ENCODE results near the gene OXNAD1.

OXNAD1 gene

GRCh38 chr3:16248556-16248955 lies 16.5 kb upstream of the OXNAD1 start:
- no peak for DNase-seq

GRCh38 chr3:16249336-16249735 lies 15.7 kb upstream of the OXNAD1 start:
- no peak for DNase-seq

- DNase-seq = no peak
These were observed 15.1 kb upstream of the OXNAD1 start for GRCh38 chr3:16249886-16250285.

GRCh38 chr3:16251316-16252085 lies 13.5 kb upstream of the OXNAD1 start:
- DNase-seq = no peak

GRCh38 chr3:16252243-16252978 lies 12.6 kb upstream of the OXNAD1 start:
- no peak for DNase-seq

GRCh38 chr3:16252988-16253387 lies 12.0 kb upstream of the OXNAD1 start:
- DNase-seq = no peak

- peak; percentile 81 for DNase-seq
These were observed 11.4 kb upstream of the OXNAD1 start for GRCh38 chr3:16253601-16254000.

GRCh38 chr3:16254916-16255315 lies 10.1 kb upstream of the OXNAD1 start:
- no peak for DNase-seq

- DNase-seq = no peak
These were observed 9.7 kb upstream of the OXNAD1 start for GRCh38 chr3:16255326-16255725.

- DNase-seq = no peak
These were observed 9.3 kb upstream of the OXNAD1 start for GRCh38 chr3:16255726-16256125.

- peak; percentile 36 for DNase-seq
These were observed 7.7 kb upstream of the OXNAD1 start for GRCh38 chr3:16257309-16257708.

GRCh38 chr3:16258177-16258576 lies 6.8 kb upstream of the OXNAD1 start:
- DNase-seq = no peak

GRCh38 chr3:16258866-16259265 lies 6.1 kb upstream of the OXNAD1 start:
- DNase-seq = no peak

- peak; percentile 54 for DNase-seq
These were observed 5.0 kb upstream of the OXNAD1 start for GRCh38 chr3:16260046-16260445.

- DNase-seq = peak; percentile 52
These were observed 2.8 kb upstream of the OXNAD1 start for GRCh38 chr3:16262174-16262573.

GRCh38 chr3:16264174-16264707 lies 771 bp upstream of the OXNAD1 start:
- DNase-seq = no peak

GRCh38 chr3:16265455-16265786 lies 409 bp downstream of the OXNAD1 start:
- no peak for DNase-seq

GRCh38 chr3:16266714-16267113 lies 1.7 kb downstream of the OXNAD1 start:
- DNase-seq = no peak

- no peak for DNase-seq
These were observed 5.8 kb downstream of the OXNAD1 start for GRCh38 chr3:16270855-16271254.

GRCh38 chr3:16272588-16272987 lies 7.6 kb downstream of the OXNAD1 start:
- no peak for DNase-seq

GRCh38 chr3:16273867-16274266 lies 8.9 kb downstream of the OXNAD1 start:
- no peak for DNase-seq

- DNase-seq = no peak
These were observed 12.5 kb downstream of the OXNAD1 start for GRCh38 chr3:16277471-16277870.

GRCh38 chr3:16279010-16279801 lies 14.2 kb downstream of the OXNAD1 start:
- no peak for DNase-seq

- no peak for DNase-seq
These were observed 15.7 kb downstream of the OXNAD1 start for GRCh38 chr3:16280671-16281070.
